Keratinocyte (primary cell): ENCODE data around the gene FAM78B. TPM values are rescaled to one million over a fixed set of nuclear protein-coding genes. Genes with fewer than 3 reads are reported as not detected.

Source experiments
- DNase-seq: peaks from one replicate; pipeline ENCODE4 v3.0.0-alpha.2; 2011; ENCODE audit warnings: low read depth, missing footprints, low spot score
- FAIRE-seq: peaks from 2 replicates; lab custom pipeline; 2011; peaks lifted over from hg19 to GRCh38; lab: Jason Lieb, UNC
- H2AFZ ChIP-seq: 2 replicates; pipeline ENCODE4 v1.6.0; 2012; ENCODE audit warnings: low read length, control low read depth, inconsistent platforms; ENCODE audit not compliant: control insufficient read depth
- H3K27ac ChIP-seq: 2 replicates; pipeline ENCODE4 v1.5.1; 2011; ENCODE audit warnings: low read length; ENCODE audit not compliant: control insufficient read depth, insufficient read depth
- H3K27me3 ChIP-seq: 3 replicates; pipeline ENCODE4 v1.6.0; 2011; ENCODE audit warnings: low read length; ENCODE audit not compliant: control insufficient read depth, insufficient read depth; ENCODE audit errors: extremely low read depth
- H3K36me3 ChIP-seq, 2 experiments: 2 replicates in 1 of 2; 3 replicates in 1 of 2; pipeline ENCODE4 v1.5.1; 2011; ENCODE audit warnings: low read length in 2 of 2, mild to moderate bottlenecking in 1 of 2; ENCODE audit not compliant: control insufficient read depth in 2 of 2, insufficient read depth in 2 of 2; ENCODE audit errors: extremely low read depth in 1 of 2
- H3K4me1 ChIP-seq: 3 replicates; pipeline ENCODE4 v1.5.1; 2011; ENCODE audit warnings: low read length; ENCODE audit not compliant: control insufficient read depth, insufficient read depth; ENCODE audit errors: extremely low read depth
- H3K4me2 ChIP-seq: 3 replicates; pipeline ENCODE4 v1.6.0; 2011; ENCODE audit warnings: low read depth, low read length; ENCODE audit not compliant: control insufficient read depth, insufficient read depth; ENCODE audit errors: extremely low read depth
- H3K4me3 ChIP-seq, 3 experiments: fragments of 200-600 bp in 1 of 3; sonication (generic) in 1 of 3; 2 replicates in 2 of 3; 3 replicates in 1 of 3; pipeline ENCODE4 v1.5.1; 2011 to 2016; ENCODE audit warnings: low read length in 3 of 3, mild to moderate bottlenecking in 3 of 3, control low read depth in 2 of 3, inconsistent platforms in 1 of 3, low read depth in 1 of 3, mixed read lengths in 1 of 3, mixed run types in 1 of 3, moderate library complexity in 1 of 3; ENCODE audit not compliant: control insufficient read depth in 2 of 3, insufficient read depth in 2 of 3; ENCODE audit errors: extremely low read depth in 1 of 3
- H3K79me2 ChIP-seq: 2 replicates; pipeline ENCODE4 v1.6.0; 2012; ENCODE audit warnings: low read length; ENCODE audit not compliant: control insufficient read depth, insufficient read depth
- H3K9ac ChIP-seq: 3 replicates; pipeline ENCODE4 v1.6.0; 2011; ENCODE audit warnings: low read length; ENCODE audit not compliant: control insufficient read depth, insufficient read depth; ENCODE audit errors: extremely low read depth
- H3K9me1 ChIP-seq: 3 replicates; pipeline ENCODE4 v1.6.0; 2011; ENCODE audit warnings: low read length; ENCODE audit not compliant: control insufficient read depth, insufficient read depth; ENCODE audit errors: extremely low read depth
- H3K9me3 ChIP-seq: 2 replicates; pipeline ENCODE4 v1.5.1; 2012; ENCODE audit warnings: low read depth, low read length; ENCODE audit not compliant: control insufficient read depth
- H4K20me1 ChIP-seq: 3 replicates; pipeline ENCODE4 v1.6.0; 2011; ENCODE audit warnings: low read length; ENCODE audit not compliant: control insufficient read depth, insufficient read depth; ENCODE audit errors: extremely low read depth
- CTCF ChIP-seq, 3 experiments: IDR thresholded peaks in 1 of 3; conservative IDR thresholded peaks in 1 of 3; optimal IDR thresholded peaks in 1 of 3; 2 replicates in 2 of 3; 3 replicates in 1 of 3; pipeline versions ENCODE3 to v1.5.1; 2011; ENCODE audit warnings: low read length in 3 of 3, mild to moderate bottlenecking in 3 of 3, moderate library complexity in 2 of 3, control low read depth in 1 of 3, inconsistent platforms in 1 of 3; ENCODE audit not compliant: insufficient read depth in 2 of 3; ENCODE audit errors: extremely low read depth in 1 of 3
- EZH2 ChIP-seq: IDR thresholded peaks from one replicate; pipeline ENCODE4 v1.6.1; 2012; ENCODE audit warnings: inconsistent platforms, mild to moderate bottlenecking, low read length, moderate library complexity
- dilution Hi-C: fragments of 300-500 bp; cut with MboI; formaldehyde crosslinking; loops from one replicate; pipeline ENCODE4 v1.7.0; 2020; ENCODE audit warnings: low sequenced_read_pairs; ENCODE audit not compliant: extremely low pct_ligation_motif_present
- polyA plus RNA-seq, 5 experiments: library from polyadenylated mRNA; depleted of rRNA in 3 of 5; stranded (reverse) in 3 of 5; stranded (forward) in 1 of 5; unstranded in 1 of 5; fragments of >200 nt; gene quantifications; 1 replicate in 1 of 5; 2 replicates in 3 of 5; 3 replicates in 1 of 5; pipeline versions ENCODE4 v1.2.1 to v1.2.3, GENCODE V29; 2011 to 2012; ENCODE audit warnings: missing spikeins in 2 of 5, low read depth in 1 of 5, low replicate concordance in 1 of 5

Gene FAM78B
- polyA plus RNA-seq, 1 donor (not counting 4 experiments of a cell fraction or from before 2014, with no cell fraction given): 0.07 TPM

GRCh38 chr1:166039436-166040201 lies 127.2 kb downstream of the FAM78B start:
- H3K4me3 ChIP-seq: no peak overlapping the region
- DNase-seq (no peak), FAIRE-seq (no peak)
- H3K9me3 ChIP-seq: no peaks in the 10 kb centered on the region
- H3K4me2 ChIP-seq: no peak overlapping the region
- no peaks in the 10 kb centered on the region for H3K36me3 ChIP-seq
- no peaks in the 10 kb centered on the region for H3K9me1 ChIP-seq
- H3K27ac ChIP-seq: no peak overlapping the region
- H4K20me1 ChIP-seq: no peaks in the 10 kb centered on the region
- H3K4me1 ChIP-seq: no peaks in the 10 kb centered on the region
- TF ChIP-seq EZH2 (no peak), CTCF (optimal IDR thresholded peaks at IDR 0.05 in 1 of 3, IDR thresholded peaks at IDR 0.05 in 1 of 3, conservative IDR thresholded peaks at IDR 0.05 in 1 of 3; ENCODE audit: extremely low read depth in 1 of 3, insufficient read depth in 2 of 3, low read length in 3 of 3) (no peak)
- dilution Hi-C loops: no loop called here
- no peaks in the 10 kb centered on the region for H3K79me2 ChIP-seq
- H2AFZ ChIP-seq: no peak overlapping the region
- no peaks in the 10 kb centered on the region for H3K27me3 ChIP-seq
- no peak overlapping the region for H3K9ac ChIP-seq

- no peak overlapping the region for H2AFZ ChIP-seq
- no peaks in the 10 kb centered on the region for H3K79me2 ChIP-seq
- FAIRE-seq (no peak), DNase-seq (no peak)
- no peaks in the 10 kb centered on the region for H3K4me1 ChIP-seq
- TF ChIP-seq EZH2 (no peak), CTCF (optimal IDR thresholded peaks at IDR 0.05 in 1 of 3, IDR thresholded peaks at IDR 0.05 in 1 of 3, conservative IDR thresholded peaks at IDR 0.05 in 1 of 3; ENCODE audit: extremely low read depth in 1 of 3, insufficient read depth in 2 of 3, low read length in 3 of 3) (no peak)
- dilution Hi-C loops: no loop called here
- no peaks in the 10 kb centered on the region for H3K9me1 ChIP-seq
- H3K4me3 ChIP-seq: no peak overlapping the region
- H3K36me3 ChIP-seq: no peaks in the 10 kb centered on the region
- H3K9me3 ChIP-seq: no peaks in the 10 kb centered on the region
- no peak overlapping the region for H3K4me2 ChIP-seq
- no peak overlapping the region for H3K9ac ChIP-seq
- no peaks in the 10 kb centered on the region for H4K20me1 ChIP-seq
- H3K27ac ChIP-seq: no peak overlapping the region
- no peaks in the 10 kb centered on the region for H3K27me3 ChIP-seq
Measured at GRCh38 chr1:166036092-166036491, 130.7 kb downstream of the FAM78B start.
